HK-2 (cell line): ENCODE measurements around the gene NEURL1.
A peak's percentile ranks its signal among the peaks of the same experiment; 100 is the strongest.
"Not testable (repeated sequence)": the region's sequence is repeated elsewhere in the genome, so short reads cannot be mapped to it uniquely, and the experiment has no call there.

ENCODE experiments used
- DNase-seq: peaks from one replicate; pipeline ENCODE4 v3.0.0-alpha.2; 2018; ENCODE audit not compliant: unreplicated experiment

NEURL1 gene

GRCh38 chr10:103606097-103606438 is 112.6 kb downstream of the NEURL1 start:
- not testable (repeated sequence) for DNase-seq

GRCh38 chr10:103607051-103607450 is 113.5 kb downstream of the NEURL1 start:
- not testable (repeated sequence) for DNase-seq

GRCh38 chr10:103608056-103608455 is 114.6 kb downstream of the NEURL1 start:
- DNase-seq = not testable (repeated sequence)

- DNase-seq = no peak
Observed at GRCh38 chr10:103609231-103610082, 116.0 kb downstream of the NEURL1 start.

- DNase-seq = no peak
Observed at GRCh38 chr10:103610083-103610472, 116.6 kb downstream of the NEURL1 start.

- DNase-seq = no peak
Observed at GRCh38 chr10:103610921-103611511, 117.5 kb downstream of the NEURL1 start.

- peak; percentile 29 for DNase-seq
Observed at GRCh38 chr10:103612462-103613365, 119.2 kb downstream of the NEURL1 start.

GRCh38 chr10:103613616-103614015 is 120.1 kb downstream of the NEURL1 start:
- DNase-seq = no peak

- DNase-seq = no peak
Observed at GRCh38 chr10:103614306-103615158, 121.0 kb downstream of the NEURL1 start.

GRCh38 chr10:103616705-103617601 is 123.4 kb downstream of the NEURL1 start:
- DNase-seq = no peak

- no peak for DNase-seq
Observed at GRCh38 chr10:103617602-103618385, 124.3 kb downstream of the NEURL1 start.

- no peak for DNase-seq
Observed at GRCh38 chr10:103618575-103619423, 125.3 kb downstream of the NEURL1 start.

GRCh38 chr10:103619424-103620351 is 126.2 kb downstream of the NEURL1 start:
- no peak for DNase-seq

GRCh38 chr10:103620352-103620740 is 126.8 kb downstream of the NEURL1 start:
- DNase-seq = no peak

GRCh38 chr10:103620891-103621782 is 127.6 kb downstream of the NEURL1 start:
- DNase-seq = no peak

GRCh38 chr10:103621783-103622125 is 128.2 kb downstream of the NEURL1 start:
- DNase-seq = no peak

GRCh38 chr10:103622286-103622685 is 128.8 kb downstream of the NEURL1 start:
- DNase-seq = no peak
